H1 (cell line): ENCODE data around the gene SLC8A3. TPM values are rescaled to one million over a fixed set of nuclear protein-coding genes. Genes with fewer than 3 reads are reported as not detected.

Experiments
- HDAC6 ChIP-seq: IDR thresholded peaks from one replicate; pipeline ENCODE4 v1.7.1; 2012; ENCODE audit warnings: low read depth, mild to moderate bottlenecking, inconsistent platforms, low read length, moderate library complexity
- JUND ChIP-seq: IDR thresholded peaks from 2 replicates; pipeline ENCODE4 v1.6.1; 2011; ENCODE audit warnings: mild to moderate bottlenecking, improper control_type of control experiment, low read length
- NANOG ChIP-seq: IDR thresholded peaks from 2 replicates; pipeline ENCODE4 v1.6.1; 2011; ENCODE audit warnings: low read length, low read depth, mild to moderate bottlenecking, inconsistent platforms; ENCODE audit not compliant: insufficient read depth, poor library complexity, severe bottlenecking
- RXRA ChIP-seq: IDR thresholded peaks from 2 replicates; pipeline ENCODE4 v1.6.1; 2011; ENCODE audit warnings: low read depth, mild to moderate bottlenecking, low read length, moderate library complexity; ENCODE audit not compliant: insufficient read depth
- polyA plus RNA-seq, 7 experiments: library from polyadenylated mRNA; depleted of rRNA in 3 of 7; stranded (reverse) in 5 of 7; unstranded in 2 of 7; fragments of >200 nt in 5 of 7; fragments of 200-250 nt in 2 of 7; gene quantifications; 1 replicate in 5 of 7; 2 replicates in 1 of 7; 4 replicates in 1 of 7; pipeline versions ENCODE4 v1.2.1 to v1.2.3, GENCODE V29; 2011 to 2013; ENCODE audit warnings: missing spikeins in 2 of 7, mixed read lengths in 2 of 7
- total RNA-seq: library from RNA; stranded (reverse); fragmentation: NEBNext Ultra II Directional; extraction: Animal tissue kit (Norgen Biotek cat#: 25700); gene quantifications from 2 replicates; pipeline ENCODE4 v1.2.1, GENCODE V29; 2021
- TF ChIP-seq, protein P1 (sequence below): fragments of 300-600 bp; sonication (generic); IDR thresholded peaks from 2 replicates; pipeline ENCODE4 v1.7.1; 2012; ENCODE audit warnings: low read length, moderate library complexity, mild to moderate bottlenecking, inconsistent platforms; ENCODE audit not compliant: insufficient replicate concordance
- TF ChIP-seq, protein P2 (sequence below), 3 experiments: IDR thresholded peaks; 1 replicate in 2 of 3; 2 replicates in 1 of 3; pipeline versions ENCODE4 v1.5.1 to v1.6.1; 2011; ENCODE audit warnings: low read length in 3 of 3, mild to moderate bottlenecking in 3 of 3, inconsistent platforms in 2 of 3, low read depth in 1 of 3, moderate library complexity in 1 of 3; ENCODE audit not compliant: insufficient read depth in 1 of 3; ENCODE audit errors: control extremely low read depth in 1 of 3

Gene SLC8A3
- total and polyA plus RNA-seq, 2 of the 8 experiments (the other 6 are each of a cell fraction or from before 2014, with no cell fraction given): 0.38 to 1.1 TPM

DNA sequence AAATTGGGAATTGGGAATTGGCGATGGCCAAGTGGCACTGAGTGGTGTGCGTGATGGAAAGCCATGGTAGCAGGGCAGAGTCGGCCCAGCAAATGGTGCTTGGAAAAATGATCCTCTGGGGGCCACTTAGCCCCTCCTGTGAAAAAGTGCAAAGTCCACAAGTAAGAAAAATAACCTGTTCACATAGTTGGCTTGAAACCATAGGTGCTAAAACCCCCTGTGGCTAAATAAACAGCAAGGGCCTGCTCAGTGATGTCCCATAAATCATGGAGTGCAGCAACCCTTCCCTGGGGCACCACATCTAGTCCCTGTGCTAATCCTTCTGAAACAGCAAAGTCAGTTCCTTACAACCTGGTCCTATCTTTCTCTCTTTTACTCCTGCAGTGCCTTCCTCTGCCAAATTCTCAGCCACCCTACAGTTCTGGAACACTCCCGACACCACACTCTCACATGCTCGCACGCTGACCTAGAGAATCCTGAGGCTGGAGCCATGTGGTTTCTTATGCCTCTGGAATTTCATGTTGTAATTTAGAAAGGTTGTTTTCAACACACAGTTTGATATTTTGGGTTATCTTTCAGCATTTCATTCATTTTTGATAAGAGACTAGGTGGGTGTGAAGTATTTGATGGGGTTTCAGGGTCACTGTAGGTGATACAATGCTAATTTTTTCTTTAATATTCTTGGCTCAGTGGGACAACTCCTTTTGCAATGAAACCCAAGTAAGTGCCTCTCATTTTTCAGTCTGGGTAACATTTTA is 186.0 kb downstream of the SLC8A3 start (continued):
- TF ChIP-seq, protein P1, sequence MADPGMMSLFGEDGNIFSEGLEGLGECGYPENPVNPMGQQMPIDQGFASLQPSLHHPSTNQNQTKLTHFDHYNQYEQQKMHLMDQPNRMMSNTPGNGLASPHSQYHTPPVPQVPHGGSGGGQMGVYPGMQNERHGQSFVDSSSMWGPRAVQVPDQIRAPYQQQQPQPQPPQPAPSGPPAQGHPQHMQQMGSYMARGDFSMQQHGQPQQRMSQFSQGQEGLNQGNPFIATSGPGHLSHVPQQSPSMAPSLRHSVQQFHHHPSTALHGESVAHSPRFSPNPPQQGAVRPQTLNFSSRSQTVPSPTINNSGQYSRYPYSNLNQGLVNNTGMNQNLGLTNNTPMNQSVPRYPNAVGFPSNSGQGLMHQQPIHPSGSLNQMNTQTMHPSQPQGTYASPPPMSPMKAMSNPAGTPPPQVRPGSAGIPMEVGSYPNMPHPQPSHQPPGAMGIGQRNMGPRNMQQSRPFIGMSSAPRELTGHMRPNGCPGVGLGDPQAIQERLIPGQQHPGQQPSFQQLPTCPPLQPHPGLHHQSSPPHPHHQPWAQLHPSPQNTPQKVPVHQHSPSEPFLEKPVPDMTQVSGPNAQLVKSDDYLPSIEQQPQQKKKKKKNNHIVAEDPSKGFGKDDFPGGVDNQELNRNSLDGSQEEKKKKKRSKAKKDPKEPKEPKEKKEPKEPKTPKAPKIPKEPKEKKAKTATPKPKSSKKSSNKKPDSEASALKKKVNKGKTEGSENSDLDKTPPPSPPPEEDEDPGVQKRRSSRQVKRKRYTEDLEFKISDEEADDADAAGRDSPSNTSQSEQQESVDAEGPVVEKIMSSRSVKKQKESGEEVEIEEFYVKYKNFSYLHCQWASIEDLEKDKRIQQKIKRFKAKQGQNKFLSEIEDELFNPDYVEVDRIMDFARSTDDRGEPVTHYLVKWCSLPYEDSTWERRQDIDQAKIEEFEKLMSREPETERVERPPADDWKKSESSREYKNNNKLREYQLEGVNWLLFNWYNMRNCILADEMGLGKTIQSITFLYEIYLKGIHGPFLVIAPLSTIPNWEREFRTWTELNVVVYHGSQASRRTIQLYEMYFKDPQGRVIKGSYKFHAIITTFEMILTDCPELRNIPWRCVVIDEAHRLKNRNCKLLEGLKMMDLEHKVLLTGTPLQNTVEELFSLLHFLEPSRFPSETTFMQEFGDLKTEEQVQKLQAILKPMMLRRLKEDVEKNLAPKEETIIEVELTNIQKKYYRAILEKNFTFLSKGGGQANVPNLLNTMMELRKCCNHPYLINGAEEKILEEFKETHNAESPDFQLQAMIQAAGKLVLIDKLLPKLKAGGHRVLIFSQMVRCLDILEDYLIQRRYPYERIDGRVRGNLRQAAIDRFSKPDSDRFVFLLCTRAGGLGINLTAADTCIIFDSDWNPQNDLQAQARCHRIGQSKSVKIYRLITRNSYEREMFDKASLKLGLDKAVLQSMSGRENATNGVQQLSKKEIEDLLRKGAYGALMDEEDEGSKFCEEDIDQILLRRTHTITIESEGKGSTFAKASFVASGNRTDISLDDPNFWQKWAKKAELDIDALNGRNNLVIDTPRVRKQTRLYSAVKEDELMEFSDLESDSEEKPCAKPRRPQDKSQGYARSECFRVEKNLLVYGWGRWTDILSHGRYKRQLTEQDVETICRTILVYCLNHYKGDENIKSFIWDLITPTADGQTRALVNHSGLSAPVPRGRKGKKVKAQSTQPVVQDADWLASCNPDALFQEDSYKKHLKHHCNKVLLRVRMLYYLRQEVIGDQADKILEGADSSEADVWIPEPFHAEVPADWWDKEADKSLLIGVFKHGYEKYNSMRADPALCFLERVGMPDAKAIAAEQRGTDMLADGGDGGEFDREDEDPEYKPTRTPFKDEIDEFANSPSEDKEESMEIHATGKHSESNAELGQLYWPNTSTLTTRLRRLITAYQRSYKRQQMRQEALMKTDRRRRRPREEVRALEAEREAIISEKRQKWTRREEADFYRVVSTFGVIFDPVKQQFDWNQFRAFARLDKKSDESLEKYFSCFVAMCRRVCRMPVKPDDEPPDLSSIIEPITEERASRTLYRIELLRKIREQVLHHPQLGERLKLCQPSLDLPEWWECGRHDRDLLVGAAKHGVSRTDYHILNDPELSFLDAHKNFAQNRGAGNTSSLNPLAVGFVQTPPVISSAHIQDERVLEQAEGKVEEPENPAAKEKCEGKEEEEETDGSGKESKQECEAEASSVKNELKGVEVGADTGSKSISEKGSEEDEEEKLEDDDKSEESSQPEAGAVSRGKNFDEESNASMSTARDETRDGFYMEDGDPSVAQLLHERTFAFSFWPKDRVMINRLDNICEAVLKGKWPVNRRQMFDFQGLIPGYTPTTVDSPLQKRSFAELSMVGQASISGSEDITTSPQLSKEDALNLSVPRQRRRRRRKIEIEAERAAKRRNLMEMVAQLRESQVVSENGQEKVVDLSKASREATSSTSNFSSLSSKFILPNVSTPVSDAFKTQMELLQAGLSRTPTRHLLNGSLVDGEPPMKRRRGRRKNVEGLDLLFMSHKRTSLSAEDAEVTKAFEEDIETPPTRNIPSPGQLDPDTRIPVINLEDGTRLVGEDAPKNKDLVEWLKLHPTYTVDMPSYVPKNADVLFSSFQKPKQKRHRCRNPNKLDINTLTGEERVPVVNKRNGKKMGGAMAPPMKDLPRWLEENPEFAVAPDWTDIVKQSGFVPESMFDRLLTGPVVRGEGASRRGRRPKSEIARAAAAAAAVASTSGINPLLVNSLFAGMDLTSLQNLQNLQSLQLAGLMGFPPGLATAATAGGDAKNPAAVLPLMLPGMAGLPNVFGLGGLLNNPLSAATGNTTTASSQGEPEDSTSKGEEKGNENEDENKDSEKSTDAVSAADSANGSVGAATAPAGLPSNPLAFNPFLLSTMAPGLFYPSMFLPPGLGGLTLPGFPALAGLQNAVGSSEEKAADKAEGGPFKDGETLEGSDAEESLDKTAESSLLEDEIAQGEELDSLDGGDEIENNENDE: no peak
- TF ChIP-seq HDAC6 (no peak), RXRA (no peak), JUND (no peak), NANOG (no peak)
- TF ChIP-seq, protein P2, sequence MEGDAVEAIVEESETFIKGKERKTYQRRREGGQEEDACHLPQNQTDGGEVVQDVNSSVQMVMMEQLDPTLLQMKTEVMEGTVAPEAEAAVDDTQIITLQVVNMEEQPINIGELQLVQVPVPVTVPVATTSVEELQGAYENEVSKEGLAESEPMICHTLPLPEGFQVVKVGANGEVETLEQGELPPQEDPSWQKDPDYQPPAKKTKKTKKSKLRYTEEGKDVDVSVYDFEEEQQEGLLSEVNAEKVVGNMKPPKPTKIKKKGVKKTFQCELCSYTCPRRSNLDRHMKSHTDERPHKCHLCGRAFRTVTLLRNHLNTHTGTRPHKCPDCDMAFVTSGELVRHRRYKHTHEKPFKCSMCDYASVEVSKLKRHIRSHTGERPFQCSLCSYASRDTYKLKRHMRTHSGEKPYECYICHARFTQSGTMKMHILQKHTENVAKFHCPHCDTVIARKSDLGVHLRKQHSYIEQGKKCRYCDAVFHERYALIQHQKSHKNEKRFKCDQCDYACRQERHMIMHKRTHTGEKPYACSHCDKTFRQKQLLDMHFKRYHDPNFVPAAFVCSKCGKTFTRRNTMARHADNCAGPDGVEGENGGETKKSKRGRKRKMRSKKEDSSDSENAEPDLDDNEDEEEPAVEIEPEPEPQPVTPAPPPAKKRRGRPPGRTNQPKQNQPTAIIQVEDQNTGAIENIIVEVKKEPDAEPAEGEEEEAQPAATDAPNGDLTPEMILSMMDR (IDR thresholded peaks at IDR 0.05; ENCODE audit: control extremely low read depth in 1 of 3, insufficient read depth in 1 of 3, low read depth in 1 of 3, low read length in 3 of 3): no peak
